COR-L47 (cell line): ENCODE results near the gene PRR16.

Source experiments
- DNase-seq: peaks from one replicate; lab custom pipeline; 2025; lab: John Stamatoyannopoulos, UW

Gene PRR16

GRCh38 chr5:120516805-120517204 lies 52.7 kb downstream of the PRR16 start:
- no peak for DNase-seq

GRCh38 chr5:120517607-120518252 lies 53.6 kb downstream of the PRR16 start:
- no peak for DNase-seq

GRCh38 chr5:120518581-120518980 lies 54.5 kb downstream of the PRR16 start:
- DNase-seq, result no peak

- DNase-seq, result no peak
Measured at GRCh38 chr5:120527251-120527650, 63.2 kb downstream of the PRR16 start.

GRCh38 chr5:120528609-120529008 lies 64.5 kb downstream of the PRR16 start:
- DNase-seq, result no peak

- DNase-seq, result no peak
Measured at GRCh38 chr5:120529386-120529785, 65.3 kb downstream of the PRR16 start.

GRCh38 chr5:120531215-120531614 lies 67.1 kb downstream of the PRR16 start:
- no peak for DNase-seq

GRCh38 chr5:120532835-120533234 lies 68.7 kb downstream of the PRR16 start:
- DNase-seq, result no peak

- DNase-seq, result no peak
Measured at GRCh38 chr5:120533581-120533980, 69.5 kb downstream of the PRR16 start.

- DNase-seq, result no peak
Measured at GRCh38 chr5:120535900-120536299, 71.8 kb downstream of the PRR16 start.

GRCh38 chr5:120538149-120538548 lies 74.0 kb downstream of the PRR16 start:
- DNase-seq, result no peak

- no peak for DNase-seq
Measured at GRCh38 chr5:120538644-120539043, 74.5 kb downstream of the PRR16 start.

- DNase-seq, result no peak
Measured at GRCh38 chr5:120539471-120539870, 75.4 kb downstream of the PRR16 start.

GRCh38 chr5:120540097-120540496 lies 76.0 kb downstream of the PRR16 start:
- no peak for DNase-seq

- no peak for DNase-seq
Measured at GRCh38 chr5:120544043-120544442, 79.9 kb downstream of the PRR16 start.

- no peak for DNase-seq
Measured at GRCh38 chr5:120545007-120545406, 80.9 kb downstream of the PRR16 start.

GRCh38 chr5:120545951-120546350 lies 81.9 kb downstream of the PRR16 start:
- DNase-seq, result no peak

- no peak for DNase-seq
Measured at GRCh38 chr5:120546922-120547321, 82.8 kb downstream of the PRR16 start.

GRCh38 chr5:120550358-120550757 lies 86.3 kb downstream of the PRR16 start:
- no peak for DNase-seq

- DNase-seq, result no peak
Measured at GRCh38 chr5:120552638-120553037, 88.5 kb downstream of the PRR16 start.

GRCh38 chr5:120555345-120555744 lies 91.2 kb downstream of the PRR16 start:
- no peak for DNase-seq

GRCh38 chr5:120564013-120564412 lies 99.9 kb downstream of the PRR16 start:
- DNase-seq, result no peak

- DNase-seq, result no peak
Measured at GRCh38 chr5:120567066-120567465, 103.0 kb downstream of the PRR16 start.

GRCh38 chr5:120567921-120568320 lies 103.8 kb downstream of the PRR16 start:
- no peak for DNase-seq

GRCh38 chr5:120568711-120569110 lies 104.6 kb downstream of the PRR16 start:
- no peak for DNase-seq
